Measurements from ENCODE around the gene MRPL33. TPM values are rescaled to one million over a fixed set of nuclear protein-coding genes. Genes with fewer than 3 reads are reported as not detected.
A peak's percentile ranks its signal among the peaks of the same experiment; 100 is the strongest.

MRPL33 gene
- total and polyA plus RNA-seq, 4 donors: 31.2 to 130 (median 41.0) TPM

GRCh38 chr2:27752551-27753237 lies 18.8 kb upstream of the MRPL33 start:
- Histone ChIP-seq H3K4me1 (ENCODE audit: control insufficient read depth in 4 of 4, insufficient read depth in 4 of 4, low read length in 3 of 4) (peaks cover 7 to 40% (median 28%) of the 10 kb centered on the region in 4 donors), H3K36me3 (ENCODE audit: control insufficient read depth in 4 of 4, insufficient read depth in 3 of 4, low read depth in 1 of 4, low read length in 3 of 4) (no peaks in the 10 kb centered on the region), H3K9me3 (ENCODE audit: control insufficient read depth in 4 of 4, low read length in 3 of 4) (peaks cover 0 to 10% (median 0%) of the 10 kb centered on the region in 4 donors), H3K4me3 (ENCODE audit: low read depth in 1 of 3, low read length in 3 of 3) (peak overlapping the region; percentile 51 to 75 (median 65)), H3K27me3 (ENCODE audit: control insufficient read depth in 4 of 4, insufficient read depth in 4 of 4, low read length in 3 of 4) (no peaks in the 10 kb centered on the region), H3K27ac (ENCODE audit: low read depth in 1 of 2, low read length in 2 of 2) (peak overlapping the region; percentile 92 to 97), H3K9ac (ENCODE audit: low read depth in 1 of 2, low read length in 2 of 2) (peak overlapping the region; percentile 42 to 70)
- no peak for DNase-seq (ENCODE audit: low spot score)
- TF ChIP-seq SP1 (IDR thresholded peaks at IDR 0.05) (peak; percentile 17), FOXA1 (IDR thresholded peaks at IDR 0.05) (no peak), CTCF (IDR thresholded peaks at IDR 0.05; ENCODE audit: low read depth, low read length, missing input control) (no peak), RXRA (IDR thresholded peaks at IDR 0.05) (peak in 1 of 2 donors; percentile 32), ZBTB33 (IDR thresholded peaks at IDR 0.05) (no peak), REST (IDR thresholded peaks at IDR 0.05) (peak; percentile 51), GABPA (IDR thresholded peaks at IDR 0.05 in 1 of 2, conservative IDR thresholded peaks at IDR 0.05 in 1 of 2) (no peak), FOXA2 (IDR thresholded peaks at IDR 0.05) (no peak), MAX (IDR thresholded peaks at IDR 0.05) (no peak), RAD21 (IDR thresholded peaks at IDR 0.05) (no peak), YY1 (IDR thresholded peaks at IDR 0.05) (no peak), NR2F2 (IDR thresholded peaks at IDR 0.05) (no peak), HNF4A (conservative IDR thresholded peaks at IDR 0.05) (peak in 1 of 2 donors; percentile 31), ATF3 (IDR thresholded peaks at IDR 0.05) (peak; percentile 32), JUND (IDR thresholded peaks at IDR 0.05) (no peak), HNF4G (IDR thresholded peaks at IDR 0.05) (no peak), EGR1 (IDR thresholded peaks at IDR 0.05; ENCODE audit: low read depth in 2 of 2) (no peak), TAF1 (conservative IDR thresholded peaks at IDR 0.05) (no peak)
- WGBS: 38% methylated on average over 16 of the region's 16 CpGs
